ENCODE measurements around the gene CHMP4B.

GRCh38 chr20:33850159-33850558 is 39.0 kb downstream of the CHMP4B start:
- no peak for TF ChIP-seq ARNTL (CRISPR knock-in tag; IDR thresholded peaks at IDR 0.05; ENCODE audit: borderline replicate concordance, low read depth)
- TF ChIP-seq OSR1 (CRISPR knock-in tag; IDR thresholded peaks at IDR 0.05) = no peak
- TF ChIP-seq TSHZ2 (CRISPR knock-in tag; IDR thresholded peaks at IDR 0.05) = no peak
- no peak for TF ChIP-seq ESRRG (CRISPR knock-in tag; IDR thresholded peaks at IDR 0.05)
- TF ChIP-seq ZFP30 (CRISPR knock-in tag; IDR thresholded peaks at IDR 0.05) = no peak
